HepG2 (cell line): ENCODE data around the gene ZNF117. TPM values are rescaled to one million over a fixed set of nuclear protein-coding genes. Genes with fewer than 3 reads are reported as not detected.

Experiments used
- JUND ChIP-seq: sonication (generic); formaldehyde crosslinking; IDR thresholded peaks from 2 replicates; pipeline ENCODE4 v1.8.0; 2022; ENCODE audit warnings: mild to moderate bottlenecking, missing genetic modification reagents
- KDM2A ChIP-seq: sonication (generic); formaldehyde crosslinking; IDR thresholded peaks from 2 replicates; pipeline ENCODE4 v1.4.0; 2020; ENCODE audit warnings: low read depth, missing genetic modification reagents, borderline replicate concordance
- MED1 ChIP-seq: sonication (generic); formaldehyde crosslinking; IDR thresholded peaks from 2 replicates; pipeline ENCODE4 v1.4.0; 2020; ENCODE audit warnings: missing genetic modification reagents
- PAF1 ChIP-seq: IDR thresholded peaks from 2 replicates; pipeline ENCODE4 v1.6.1; 2016; ENCODE audit warnings: missing genetic modification reagents, missing compliant biosample characterization
- PHF21A ChIP-seq: sonication (generic); formaldehyde crosslinking; IDR thresholded peaks from 2 replicates; pipeline ENCODE4 v1.5.0; 2020; ENCODE audit warnings: mild to moderate bottlenecking, missing genetic modification reagents
- POLR2AphosphoS5 ChIP-seq: IDR thresholded peaks from 2 replicates; pipeline ENCODE4 v1.6.1; 2012; ENCODE audit warnings: low read depth, low read length
- REL ChIP-seq: sonication (generic); formaldehyde crosslinking; conservative IDR thresholded peaks from 2 replicates; pipeline ENCODE4 v1.8.0; 2022; ENCODE audit warnings: mild to moderate bottlenecking, missing genetic modification reagents, moderate library complexity
- RELA ChIP-seq: sonication (generic); formaldehyde crosslinking; IDR thresholded peaks from 2 replicates; pipeline ENCODE4 v1.4.0; 2020; ENCODE audit warnings: missing genetic modification reagents
- RFXANK ChIP-seq: IDR thresholded peaks from 2 replicates; pipeline ENCODE4 v1.6.1; 2016
- SSRP1 ChIP-seq: IDR thresholded peaks from 2 replicates; pipeline ENCODE4 v1.6.1; 2016; ENCODE audit warnings: control low read depth
- SUZ12 ChIP-seq: fragments of 150-350 bp; IDR thresholded peaks from 2 replicates; pipeline ENCODE4 v1.6.1; 2014; ENCODE audit warnings: low read depth, low read length
- TARDBP ChIP-seq: sonication (generic); formaldehyde crosslinking; IDR thresholded peaks from 2 replicates; pipeline ENCODE4 v1.8.0; 2022; ENCODE audit warnings: mild to moderate bottlenecking, missing genetic modification reagents
- ZBTB38 ChIP-seq: sonication (generic); formaldehyde crosslinking; IDR thresholded peaks from 2 replicates; pipeline ENCODE4 v1.5.1; 2020; ENCODE audit warnings: mild to moderate bottlenecking, missing genetic modification reagents
- ZC3H4 ChIP-seq: sonication (generic); formaldehyde crosslinking; IDR thresholded peaks from 2 replicates; pipeline ENCODE4 v1.4.0; 2020; ENCODE audit warnings: missing genetic modification reagents, borderline replicate concordance
- ZFP90 ChIP-seq: sonication (generic); formaldehyde crosslinking; IDR thresholded peaks from 2 replicates; pipeline ENCODE4 v1.8.0; 2022; ENCODE audit warnings: missing genetic modification reagents, mild to moderate bottlenecking, inconsistent platforms, borderline replicate concordance
- ZMYM4 ChIP-seq: sonication (generic); formaldehyde crosslinking; IDR thresholded peaks from 2 replicates; pipeline ENCODE4 v1.8.1; 2023; ENCODE audit warnings: mild to moderate bottlenecking, missing genetic modification reagents
- ZNF737 ChIP-seq: sonication (generic); formaldehyde crosslinking; IDR thresholded peaks from 2 replicates; pipeline ENCODE4 v1.5.0; 2020; ENCODE audit warnings: missing genetic modification reagents, mild to moderate bottlenecking, borderline replicate concordance
- ZNF781 ChIP-seq: sonication (generic); formaldehyde crosslinking; IDR thresholded peaks from 2 replicates; pipeline ENCODE4 v1.5.1; 2020; ENCODE audit warnings: borderline replicate concordance, mild to moderate bottlenecking, missing genetic modification reagents; ENCODE audit errors: not compliant biosample characterization
- polyA plus RNA-seq, 8 experiments: library from polyadenylated mRNA; depleted of rRNA in 3 of 8; stranded (reverse) in 7 of 8; unstranded in 1 of 8; fragments of >200 nt; fragmentation: Illumina TruSeq in 4 of 8; extraction: Trizol in 4 of 8; gene quantifications; 2 replicates each; pipeline versions ENCODE4 v1.2.1 to v1.2.3, GENCODE V29; 2011 to 2016; ENCODE audit warnings: low read depth in 4 of 8, missing spikeins in 1 of 8, mixed read lengths in 1 of 8; ENCODE audit not compliant: insufficient read depth in 1 of 8
- total RNA-seq, 5 experiments: library from RNA; depleted of rRNA; stranded (reverse); fragments of >200 nt; fragmentation: Illumina TruSeq; extraction: Trizol; gene quantifications; 2 replicates each; pipeline ENCODE4 v1.2.3, GENCODE V29; 2016; ENCODE audit warnings: low read depth in 1 of 5
- TF ChIP-seq, protein P1 (sequence below): sonication (generic); formaldehyde crosslinking; IDR thresholded peaks from 2 replicates; pipeline ENCODE4 v1.8.0; 2022; ENCODE audit warnings: missing genetic modification reagents, mild to moderate bottlenecking, moderate library complexity, borderline replicate concordance
- TF ChIP-seq, protein P2 (sequence below): sonication (generic); formaldehyde crosslinking; IDR thresholded peaks from 2 replicates; pipeline ENCODE4 v1.4.0; 2020; ENCODE audit warnings: missing genetic modification reagents
- TF ChIP-seq, protein P3 (sequence below): sonication (generic); formaldehyde crosslinking; IDR thresholded peaks from 2 replicates; pipeline ENCODE4 v1.9.0; 2022; ENCODE audit warnings: missing genetic modification reagents, mild to moderate bottlenecking, borderline replicate concordance
- TF ChIP-seq, protein P4 (sequence below): sonication (generic); formaldehyde crosslinking; IDR thresholded peaks from 2 replicates; pipeline ENCODE4 v1.5.1; 2020; ENCODE audit warnings: mild to moderate bottlenecking, missing genetic modification reagents

Gene ZNF117
- total and polyA plus RNA-seq, 2 of the 13 experiments (the other 11 are each of a cell fraction or from before 2014, with no cell fraction given) = 6.6 to 20.0 TPM

DNA sequence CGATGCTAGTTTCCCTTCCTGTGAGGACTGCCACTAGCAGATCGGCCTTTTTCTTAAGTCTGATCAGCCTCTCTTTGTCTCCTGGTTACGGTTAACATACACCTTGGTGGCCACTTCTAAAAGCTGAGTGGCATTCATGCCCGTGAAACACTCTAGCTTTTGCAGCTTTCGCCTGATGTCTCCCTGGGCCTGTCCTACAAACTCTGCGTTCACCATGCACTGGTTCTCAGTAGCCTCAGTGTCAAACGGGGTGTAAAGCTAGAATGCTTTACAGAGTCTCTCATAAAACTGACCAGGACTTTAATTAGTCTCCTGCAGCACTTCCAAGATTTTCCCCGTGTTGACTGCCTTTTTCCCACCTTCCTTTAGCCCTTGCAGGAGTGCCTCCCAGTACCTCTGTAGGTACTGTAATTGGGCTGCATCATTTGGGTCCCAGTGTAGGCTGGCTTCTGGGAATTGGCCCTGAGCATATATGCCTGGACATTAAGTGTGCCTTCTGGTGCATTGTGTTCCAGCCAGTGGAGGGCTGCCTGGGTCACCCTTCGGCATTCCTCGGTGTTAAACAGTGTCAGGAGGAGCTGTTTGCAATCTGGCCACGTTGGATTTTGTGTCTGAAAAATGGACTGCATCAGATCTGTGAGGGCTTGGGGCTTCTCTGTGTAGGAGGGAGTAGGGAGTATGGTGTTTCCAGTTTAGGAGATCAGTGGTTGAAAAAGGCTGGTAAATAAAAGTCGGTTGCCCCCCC, 6.5 kb upstream of the ZNF117 start (continued):
- TF ChIP-seq, protein P1, sequence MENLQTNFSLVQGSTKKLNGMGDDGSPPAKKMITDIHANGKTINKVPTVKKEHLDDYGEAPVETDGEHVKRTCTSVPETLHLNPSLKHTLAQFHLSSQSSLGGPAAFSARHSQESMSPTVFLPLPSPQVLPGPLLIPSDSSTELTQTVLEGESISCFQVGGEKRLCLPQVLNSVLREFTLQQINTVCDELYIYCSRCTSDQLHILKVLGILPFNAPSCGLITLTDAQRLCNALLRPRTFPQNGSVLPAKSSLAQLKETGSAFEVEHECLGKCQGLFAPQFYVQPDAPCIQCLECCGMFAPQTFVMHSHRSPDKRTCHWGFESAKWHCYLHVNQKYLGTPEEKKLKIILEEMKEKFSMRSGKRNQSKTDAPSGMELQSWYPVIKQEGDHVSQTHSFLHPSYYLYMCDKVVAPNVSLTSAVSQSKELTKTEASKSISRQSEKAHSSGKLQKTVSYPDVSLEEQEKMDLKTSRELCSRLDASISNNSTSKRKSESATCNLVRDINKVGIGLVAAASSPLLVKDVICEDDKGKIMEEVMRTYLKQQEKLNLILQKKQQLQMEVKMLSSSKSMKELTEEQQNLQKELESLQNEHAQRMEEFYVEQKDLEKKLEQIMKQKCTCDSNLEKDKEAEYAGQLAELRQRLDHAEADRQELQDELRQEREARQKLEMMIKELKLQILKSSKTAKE = peak; percentile 41; the same call in 1 of the 2 replicates
- no peak for TF ChIP-seq RFXANK (CRISPR knock-in tag)
- 0 out of 2 replicates have a peak, but pooled peaks have one; percentile 13 for TF ChIP-seq POLR2AphosphoS5
- no peak for TF ChIP-seq PHF21A (CRISPR knock-in tag)
- TF ChIP-seq PAF1 (CRISPR knock-in tag) = peak; percentile 41
- TF ChIP-seq JUND (CRISPR knock-in tag) = no peak
- peak; percentile 13 for TF ChIP-seq ZNF781 (CRISPR knock-in tag)
- TF ChIP-seq ZFP90 (CRISPR knock-in tag) = 0 out of 2 replicates have a peak, but pooled peaks have one; percentile 58
- 0 out of 2 replicates have a peak, but pooled peaks have one; percentile 35 for TF ChIP-seq REL (CRISPR knock-in tag)
- 0 out of 2 replicates have a peak, but pooled peaks have one; percentile 11 for TF ChIP-seq MED1 (CRISPR knock-in tag)
- TF ChIP-seq ZBTB38 (CRISPR knock-in tag) = peak; percentile 26; the same call in 1 of the 2 replicates
- 0 out of 2 replicates have a peak, but pooled peaks have one; percentile 15 for TF ChIP-seq ZMYM4 (CRISPR knock-in tag)
- TF ChIP-seq SUZ12 = no peak
- TF ChIP-seq ZC3H4 = peak; percentile 86
- no peak for TF ChIP-seq RELA (CRISPR knock-in tag)
- TF ChIP-seq SSRP1 (CRISPR knock-in tag) = peak; percentile 98
- TF ChIP-seq, protein P2, sequence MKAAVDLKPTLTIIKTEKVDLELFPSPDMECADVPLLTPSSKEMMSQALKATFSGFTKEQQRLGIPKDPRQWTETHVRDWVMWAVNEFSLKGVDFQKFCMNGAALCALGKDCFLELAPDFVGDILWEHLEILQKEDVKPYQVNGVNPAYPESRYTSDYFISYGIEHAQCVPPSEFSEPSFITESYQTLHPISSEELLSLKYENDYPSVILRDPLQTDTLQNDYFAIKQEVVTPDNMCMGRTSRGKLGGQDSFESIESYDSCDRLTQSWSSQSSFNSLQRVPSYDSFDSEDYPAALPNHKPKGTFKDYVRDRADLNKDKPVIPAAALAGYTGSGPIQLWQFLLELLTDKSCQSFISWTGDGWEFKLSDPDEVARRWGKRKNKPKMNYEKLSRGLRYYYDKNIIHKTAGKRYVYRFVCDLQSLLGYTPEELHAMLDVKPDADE = 0 out of 2 replicates have a peak, but pooled peaks have one; percentile 39
- TF ChIP-seq TARDBP (CRISPR knock-in tag) = 0 out of 2 replicates have a peak, but pooled peaks have one; percentile 5
- TF ChIP-seq, protein P3, sequence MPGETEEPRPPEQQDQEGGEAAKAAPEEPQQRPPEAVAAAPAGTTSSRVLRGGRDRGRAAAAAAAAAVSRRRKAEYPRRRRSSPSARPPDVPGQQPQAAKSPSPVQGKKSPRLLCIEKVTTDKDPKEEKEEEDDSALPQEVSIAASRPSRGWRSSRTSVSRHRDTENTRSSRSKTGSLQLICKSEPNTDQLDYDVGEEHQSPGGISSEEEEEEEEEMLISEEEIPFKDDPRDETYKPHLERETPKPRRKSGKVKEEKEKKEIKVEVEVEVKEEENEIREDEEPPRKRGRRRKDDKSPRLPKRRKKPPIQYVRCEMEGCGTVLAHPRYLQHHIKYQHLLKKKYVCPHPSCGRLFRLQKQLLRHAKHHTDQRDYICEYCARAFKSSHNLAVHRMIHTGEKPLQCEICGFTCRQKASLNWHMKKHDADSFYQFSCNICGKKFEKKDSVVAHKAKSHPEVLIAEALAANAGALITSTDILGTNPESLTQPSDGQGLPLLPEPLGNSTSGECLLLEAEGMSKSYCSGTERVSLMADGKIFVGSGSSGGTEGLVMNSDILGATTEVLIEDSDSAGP = peak; percentile 29; the same call in 1 of the 2 replicates
- TF ChIP-seq ZNF737 (CRISPR knock-in tag) = 0 out of 2 replicates have a peak, but pooled peaks have one; percentile 34
- TF ChIP-seq KDM2A = peak; percentile 50
- TF ChIP-seq, protein P4, sequence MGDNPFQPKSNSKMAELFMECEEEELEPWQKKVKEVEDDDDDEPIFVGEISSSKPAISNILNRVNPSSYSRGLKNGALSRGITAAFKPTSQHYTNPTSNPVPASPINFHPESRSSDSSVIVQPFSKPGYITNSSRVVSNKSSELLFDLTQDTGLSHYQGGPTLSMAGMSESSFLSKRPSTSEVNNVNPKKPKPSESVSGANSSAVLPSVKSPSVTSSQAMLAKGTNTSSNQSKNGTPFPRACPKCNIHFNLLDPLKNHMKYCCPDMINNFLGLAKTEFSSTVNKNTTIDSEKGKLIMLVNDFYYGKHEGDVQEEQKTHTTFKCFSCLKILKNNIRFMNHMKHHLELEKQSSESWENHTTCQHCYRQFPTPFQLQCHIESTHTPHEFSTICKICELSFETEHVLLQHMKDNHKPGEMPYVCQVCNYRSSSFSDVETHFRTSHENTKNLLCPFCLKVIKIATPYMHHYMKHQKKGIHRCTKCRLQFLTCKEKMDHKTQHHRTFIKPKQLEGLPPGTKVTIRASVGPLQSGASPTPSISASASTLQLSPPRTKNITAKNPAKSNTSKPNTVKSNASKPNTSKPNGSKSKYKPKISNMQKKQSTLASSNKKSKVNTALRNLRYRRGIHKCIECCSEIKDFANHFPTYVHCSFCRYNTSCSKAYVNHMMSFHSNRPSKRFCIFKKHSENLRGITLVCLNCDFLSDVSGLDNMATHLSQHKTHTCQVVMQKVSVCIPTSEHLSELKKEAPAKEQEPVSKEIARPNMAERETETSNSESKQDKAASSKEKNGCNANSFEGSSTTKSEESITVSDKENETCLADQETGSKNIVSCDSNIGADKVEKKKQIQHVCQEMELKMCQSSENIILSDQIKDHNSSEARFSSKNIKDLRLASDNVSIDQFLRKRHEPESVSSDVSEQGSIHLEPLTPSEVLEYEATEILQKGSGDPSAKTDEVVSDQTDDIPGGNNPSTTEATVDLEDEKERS = 0 out of 2 replicates have a peak, but pooled peaks have one; percentile 33
